Sigmoid colon (tissue), 7 donors: Measurements from ENCODE around the gene MAGEB3. TPM values are rescaled to one million over a fixed set of nuclear protein-coding genes. Genes with fewer than 3 reads are reported as not detected.
"Not testable (repeated sequence)": the region's sequence is repeated elsewhere in the genome, so short reads cannot be mapped to it uniquely, and the experiment has no call there.

Experiments used
- DNase-seq: peaks from one replicate; pipeline ENCODE4 v3.0.0-alpha.2; 2019
- H3K27ac ChIP-seq, 4 donors: fragments of 200-600 bp; sonication (generic); one replicate each; pipeline ENCODE4 v1.5.1; 2016 to 2019; ENCODE audit warnings: mild to moderate bottlenecking in 1 of 4
- H3K27me3 ChIP-seq, 3 donors: fragments of 200-600 bp; sonication (generic); one replicate each; pipeline ENCODE4 v1.5.1; 2019; ENCODE audit warnings: mild to moderate bottlenecking in 1 of 3
- H3K36me3 ChIP-seq, 4 donors: fragments of 200-600 bp; sonication (generic); one replicate each; pipeline ENCODE4 v1.5.1; 2016 to 2019
- H3K4me1 ChIP-seq, 4 donors: fragments of 200-600 bp; sonication (generic); one replicate each; pipeline ENCODE4 v1.5.1; 2017 to 2019
- H3K4me3 ChIP-seq, 4 donors: fragments of 200-600 bp; sonication (generic); one replicate each; pipeline ENCODE4 v1.5.1; 2017 to 2019; ENCODE audit warnings: mild to moderate bottlenecking in 2 of 4, moderate library complexity in 1 of 4
- H3K9me3 ChIP-seq, 4 donors: fragments of 200-600 bp in 3 of 4; sonication (generic) in 3 of 4; one replicate each; pipeline versions ENCODE4 v1.5.1 to v1.6.1; 2013 to 2019
- CTCF ChIP-seq, 4 experiments: fragments of 450-650 bp in 3 of 4; fragments of 200-600 bp in 1 of 4; IDR thresholded peaks; one replicate each; pipeline ENCODE4 v1.5.1; 2016 to 2019; ENCODE audit warnings: antibody characterized with exemption in 4 of 4, mild to moderate bottlenecking in 3 of 4, moderate library complexity in 2 of 4
- EP300 ChIP-seq, 4 donors: sonication (generic); formaldehyde crosslinking; IDR thresholded peaks; one replicate each; pipeline ENCODE4 v1.6.1; 2017; ENCODE audit warnings: antibody characterized with exemption in 4 of 4
- POLR2A ChIP-seq, 2 donors: fragments of 450-650 bp; IDR thresholded peaks; one replicate each; pipeline ENCODE4 v1.6.1; 2016; ENCODE audit warnings: antibody characterized with exemption in 2 of 2, mild to moderate bottlenecking in 2 of 2, moderate library complexity in 2 of 2
- POLR2AphosphoS5 ChIP-seq, 4 donors: sonication (generic); formaldehyde crosslinking; IDR thresholded peaks; one replicate each; pipeline ENCODE4 v1.6.1; 2017; ENCODE audit warnings: antibody characterized with exemption in 4 of 4
- WGBS, 2 donors: extraction: QIAGEN DNeasy Blood & Tissue Kit; methylation state at CpG; one replicate each; pipeline ENCODE4 v1.1.7; 2013; 5-methylcytosine and 5-hydroxymethylcytosine counted together
- intact Hi-C: fragments of 100-400 bp; cut with DNase I; formaldehyde crosslinking; loops from one replicate; pipeline ENCODE4 v1.15.1; 2023
- polyA plus RNA-seq, 3 donors: library from polyadenylated mRNA; stranded (reverse); fragments of 200-250 nt; gene quantifications; one replicate each; pipeline ENCODE4 v1.2.3, GENCODE V29; 2013
- total RNA-seq, 4 donors: library from RNA; depleted of rRNA; stranded (reverse); fragments of >200 nt; gene quantifications; one replicate each; pipeline ENCODE4 v1.1.0, GENCODE V29; 2016
- donor health status: healthy with polysubstance abuse.
- donor health status: Bipolar disorder and iron deficiency.
- donor health status: healthy.

The MAGEB3 gene
- total RNA-seq: not detected
- not detected for polyA plus RNA-seq

GRCh38 chrX:30230395-30230794 lies at the start of gene MAGEB3:
MAGEB3 (plus strand) TSS chrX:30230657; CDS start chrX:30235925, 5,268 bp downstream.
- no peaks in the 10 kb centered on the region for H3K36me3 ChIP-seq
- intact Hi-C loops: no loop called here
- TF ChIP-seq EP300 (IDR thresholded peaks at IDR 0.05) (no peak), POLR2AphosphoS5 (IDR thresholded peaks at IDR 0.05) (no peak), POLR2A (IDR thresholded peaks at IDR 0.05) (no peak), CTCF (IDR thresholded peaks at IDR 0.05) (no peak)
- 83% methylated on average over 4 of the region's 4 CpGs for WGBS, 2 donors
- H3K9me3 ChIP-seq: no peaks in the 10 kb centered on the region
- no peak within 1 kb of the TSS for H3K27ac ChIP-seq
- no peak for DNase-seq
- no peak within 1 kb of the TSS for H3K4me3 ChIP-seq
- H3K4me1 ChIP-seq: no peaks in the 10 kb centered on the region
- H3K27me3 ChIP-seq: no peaks in the 10 kb centered on the region

GRCh38 chrX:30181353-30181752 lies 49.1 kb upstream of the MAGEB3 start:
- intact Hi-C loops: no loop called here
- Histone ChIP-seq H3K27ac (no peak overlapping the region), H3K27me3 (no peaks in the 10 kb centered on the region), H3K4me3 (no peak overlapping the region), H3K4me1 (no peaks in the 10 kb centered on the region), H3K36me3 (no peaks in the 10 kb centered on the region), H3K9me3 (no peaks in the 10 kb centered on the region)
- 61 to 73% methylated on average over 1 of the region's 1 CpG for WGBS, 2 donors
- TF ChIP-seq POLR2AphosphoS5 (IDR thresholded peaks at IDR 0.05) (no peak), EP300 (IDR thresholded peaks at IDR 0.05) (no peak), POLR2A (IDR thresholded peaks at IDR 0.05) (no peak), CTCF (IDR thresholded peaks at IDR 0.05) (no peak)
- DNase-seq: no peak

- no peak for TF ChIP-seq EP300 (IDR thresholded peaks at IDR 0.05)
- TF ChIP-seq POLR2A (IDR thresholded peaks at IDR 0.05): no peak
- no peak for TF ChIP-seq POLR2AphosphoS5 (IDR thresholded peaks at IDR 0.05)
- no peak for TF ChIP-seq CTCF (IDR thresholded peaks at IDR 0.05)
- H3K27ac ChIP-seq: no peak overlapping the region
- no peak overlapping the region for H3K4me3 ChIP-seq
- no peaks in the 10 kb centered on the region for H3K9me3 ChIP-seq
- no peaks in the 10 kb centered on the region for H3K4me1 ChIP-seq
- DNase-seq: no peak
- 71 to 74% methylated on average over 3 of the region's 3 CpGs for whole genome bisulfite sequencing, 2 donors
- H3K27me3 ChIP-seq: no peaks in the 10 kb centered on the region
- H3K36me3 ChIP-seq: no peaks in the 10 kb centered on the region
- intact Hi-C loops: no loop called here
Measured at GRCh38 chrX:30183554-30183953, 46.9 kb upstream of the MAGEB3 start.

- DNase-seq: no peak
- WGBS, 2 donors: 91 to 96% methylated on average over 2 of the region's 2 CpGs
- no peak overlapping the region for H3K4me3 ChIP-seq
- H3K27ac ChIP-seq: no peak overlapping the region
- no peaks in the 10 kb centered on the region for H3K4me1 ChIP-seq
- no peaks in the 10 kb centered on the region for H3K9me3 ChIP-seq
- no peaks in the 10 kb centered on the region for H3K36me3 ChIP-seq
- no peak for TF ChIP-seq POLR2A (IDR thresholded peaks at IDR 0.05)
- TF ChIP-seq POLR2AphosphoS5 (IDR thresholded peaks at IDR 0.05): no peak
- TF ChIP-seq CTCF (IDR thresholded peaks at IDR 0.05): no peak
- no peak for TF ChIP-seq EP300 (IDR thresholded peaks at IDR 0.05)
- H3K27me3 ChIP-seq: no peaks in the 10 kb centered on the region
- intact Hi-C loops: no loop called here
Measured at GRCh38 chrX:30190426-30190825, 40.0 kb upstream of the MAGEB3 start.

- H3K4me1 ChIP-seq, H3K27ac ChIP-seq, DNase-seq, H3K4me3 ChIP-seq, H3K27me3 ChIP-seq, H3K9me3 ChIP-seq, intact Hi-C loops, H3K36me3 ChIP-seq: not testable (repeated sequence)
- WGBS, 2 donors: 56 to 84% methylated on average over 6 of the region's 6 CpGs
Measured at GRCh38 chrX:30193910-30194309, 36.5 kb upstream of the MAGEB3 start.
